DMS153 treated with DMSO at 0.1 percent for 48 hours (cell line): ENCODE measurements around the gene NRROS.
A peak's percentile ranks its signal among the peaks of the same experiment; 100 is the strongest.

Source experiments
- DNase-seq: peaks from one replicate; lab custom pipeline; 2025; ENCODE audit not compliant: unreplicated experiment; lab: John Stamatoyannopoulos, UW

Gene NRROS

DNA sequence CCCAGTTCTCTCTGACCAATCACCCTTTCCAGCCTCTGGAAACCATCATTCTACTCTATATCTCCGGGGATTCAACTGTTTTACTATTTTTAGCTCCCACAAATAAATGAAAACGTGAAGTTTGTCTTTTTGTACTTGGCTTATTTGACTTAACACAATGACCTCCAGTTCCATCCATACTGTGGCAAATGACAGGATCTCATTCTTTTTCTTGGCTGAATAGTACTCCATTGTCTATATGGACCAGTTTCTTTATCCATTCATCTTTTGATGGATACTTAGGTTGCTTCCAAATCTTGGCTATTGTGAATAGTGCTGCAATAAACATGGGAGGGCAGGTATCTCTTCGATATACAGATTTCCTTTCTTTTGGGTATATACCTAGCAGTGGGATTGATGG, 34.1 kb downstream of the NRROS start:
- no peak for DNase-seq

DNA sequence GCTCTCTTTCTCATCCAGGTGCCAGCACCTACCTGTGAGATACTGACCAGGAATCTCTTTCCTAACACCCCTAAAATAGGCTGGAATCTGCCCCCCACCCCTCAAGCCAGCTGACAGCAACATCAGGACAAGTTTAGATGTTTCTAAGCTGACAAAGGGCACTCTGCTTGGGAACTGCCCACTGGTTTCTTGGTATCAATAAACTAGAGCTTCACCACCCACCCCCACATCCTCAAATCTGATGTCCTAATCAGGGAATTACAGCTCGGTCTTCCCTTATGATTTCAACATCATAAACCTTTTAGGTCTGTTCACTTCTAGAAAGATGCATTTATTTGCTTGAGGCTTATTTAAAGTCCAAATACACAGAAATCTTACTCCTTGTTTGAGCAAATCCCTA, 37.9 kb downstream of the NRROS start:
- DNase-seq, result no peak

DNA sequence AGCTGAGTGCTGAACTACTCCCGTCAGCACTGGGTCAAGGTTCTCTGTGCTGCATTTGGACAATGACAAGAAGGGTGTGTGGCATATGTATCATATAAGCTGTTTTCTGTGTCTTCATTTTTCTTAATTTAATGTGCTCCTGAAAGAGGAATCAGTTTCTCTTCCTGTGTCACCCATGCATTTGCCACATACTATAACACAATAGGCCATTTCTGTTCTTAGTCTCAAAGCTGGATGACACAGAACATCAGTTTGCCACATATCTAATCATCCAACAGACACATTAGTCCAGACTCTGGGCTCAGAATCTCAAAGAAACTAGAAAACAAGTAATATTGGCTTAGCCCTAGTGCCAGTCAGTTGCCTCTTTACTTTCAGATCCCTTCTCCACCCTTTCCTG, 38.4 kb downstream of the NRROS start:
- no peak for DNase-seq

DNA sequence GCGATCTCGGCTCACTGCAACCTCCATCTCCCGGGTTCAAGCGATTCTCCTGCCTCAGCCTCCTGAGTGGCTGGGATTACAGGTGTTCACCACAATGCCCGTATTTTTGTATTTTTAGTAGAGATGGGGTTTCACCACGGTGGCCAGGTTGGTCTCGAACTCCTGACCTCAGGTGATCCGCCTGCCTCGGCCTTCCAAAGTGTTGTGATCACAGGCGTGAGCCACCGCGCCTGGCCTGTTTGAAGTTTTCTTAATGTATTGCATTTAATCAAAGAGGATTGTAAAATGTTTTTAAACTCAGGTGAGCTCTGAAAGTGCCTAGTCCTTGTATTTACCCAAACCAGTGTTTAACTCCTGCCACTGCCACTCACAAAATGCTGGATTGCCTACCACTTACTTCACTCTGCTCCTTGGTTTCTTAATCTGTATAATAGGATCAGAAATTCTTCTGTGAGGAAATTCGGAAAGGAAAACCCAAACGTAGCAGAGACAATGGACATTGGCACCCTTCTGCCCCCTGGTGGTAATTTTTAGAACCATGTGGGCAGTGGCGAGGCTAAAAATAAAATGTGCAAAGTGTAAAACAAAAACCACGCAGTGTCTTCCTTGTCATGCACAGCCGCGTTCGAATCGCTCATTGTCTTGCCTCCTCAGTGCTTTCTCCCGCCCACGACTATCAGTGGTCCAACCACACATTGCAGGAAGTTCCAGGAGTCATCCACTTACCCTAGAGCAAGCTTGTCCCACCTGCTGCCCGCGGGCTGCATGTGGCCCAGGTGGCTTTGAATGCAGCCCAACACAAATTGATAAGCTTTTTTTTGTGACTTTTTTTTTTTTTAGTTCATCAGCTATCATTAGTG, 45.3 kb downstream of the NRROS start:
- peak; percentile 33 for DNase-seq

DNA sequence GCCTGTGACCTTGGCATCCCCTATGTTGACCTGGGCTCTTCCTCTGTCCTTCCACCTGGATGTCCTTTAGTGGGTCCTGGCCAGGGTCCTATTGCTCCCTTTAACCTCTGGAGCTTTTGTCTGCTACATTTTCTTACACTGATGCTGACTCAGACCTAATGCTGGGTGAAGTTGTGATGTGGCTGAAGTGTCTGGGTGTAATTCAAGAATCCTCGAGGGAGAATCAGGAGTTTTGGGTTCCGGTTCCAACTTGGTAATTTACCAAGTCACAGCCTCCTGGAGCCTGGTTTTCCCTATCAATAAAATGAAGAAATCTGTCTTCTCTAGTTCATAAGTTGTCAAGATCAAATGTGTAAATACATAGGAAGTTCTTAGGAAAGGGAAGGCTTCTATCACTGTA, 46.9 kb downstream of the NRROS start:
- no peak for DNase-seq

DNA sequence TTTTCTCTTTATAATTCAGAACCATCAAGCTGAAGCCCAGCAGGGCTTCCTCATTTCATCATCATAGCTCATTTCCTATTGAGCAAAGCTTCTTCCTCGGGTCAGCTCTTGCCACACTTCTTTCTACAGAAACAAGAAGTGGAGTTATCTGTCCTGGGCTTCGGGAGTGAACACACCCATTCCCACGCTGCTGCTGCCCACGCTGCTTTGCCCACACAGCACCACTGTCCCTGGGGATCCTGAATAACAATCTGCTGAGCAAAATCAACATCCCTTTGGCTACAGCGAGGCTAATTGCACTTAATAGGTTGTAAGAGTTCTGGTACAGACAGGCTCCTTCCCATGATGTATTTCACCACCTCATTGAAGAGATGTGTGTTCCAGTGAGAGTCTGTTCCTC, 48.9 kb downstream of the NRROS start:
- no peak for DNase-seq

DNA sequence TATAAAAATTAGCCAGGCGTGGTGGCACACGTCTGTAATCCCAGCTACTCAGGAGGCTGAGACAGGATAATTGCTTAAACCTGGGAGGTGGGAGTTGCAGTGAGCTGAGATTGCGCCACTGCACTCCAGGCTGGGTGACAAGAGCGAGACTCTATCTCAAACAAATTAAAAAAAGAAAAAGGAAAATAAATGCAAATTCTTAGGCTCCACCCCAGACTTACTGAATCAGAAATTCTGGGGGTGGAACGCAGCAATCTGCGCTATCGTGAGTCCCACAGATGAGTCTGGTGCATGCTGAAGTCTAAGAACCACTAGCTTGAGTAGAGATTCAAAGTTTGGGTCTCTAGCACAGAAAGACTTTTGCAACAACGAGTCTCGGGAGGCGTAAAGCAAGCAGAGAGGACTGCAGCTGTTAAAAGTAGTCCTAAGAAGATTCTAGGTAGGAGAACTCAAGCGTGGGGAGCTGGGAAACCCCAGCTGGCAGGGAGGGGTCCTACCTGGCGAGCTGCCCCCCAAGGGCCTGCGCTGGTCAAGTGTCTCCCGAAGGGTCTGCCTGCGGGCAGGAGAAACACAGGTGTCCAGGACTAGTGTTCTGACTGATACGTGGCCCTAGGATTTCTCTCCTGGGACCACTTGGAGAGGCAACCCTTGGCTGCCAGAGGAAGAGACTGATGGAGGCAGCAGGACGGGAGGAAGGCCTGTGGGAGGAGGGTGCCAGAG, 50.6 kb downstream of the NRROS start:
- no peak for DNase-seq

DNA sequence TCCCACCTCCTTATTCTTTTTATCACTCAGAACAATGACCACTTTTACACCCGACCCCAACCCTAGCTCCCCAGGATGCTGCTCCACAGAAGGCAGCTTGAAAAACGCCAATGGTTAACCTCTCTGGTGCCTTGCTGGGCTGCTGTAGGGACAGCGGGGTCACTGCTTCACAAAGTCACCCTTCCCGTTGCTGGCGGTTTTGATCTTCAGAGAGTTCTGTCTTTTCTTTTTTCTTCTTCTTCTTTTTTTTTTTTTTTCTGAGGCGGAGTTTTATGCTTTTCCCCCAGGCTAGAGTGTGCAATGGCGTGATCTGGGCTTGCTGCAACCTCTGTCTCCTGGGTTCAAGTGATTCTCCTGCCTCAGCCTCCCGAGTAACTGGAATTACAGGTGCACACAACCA, 51.9 kb downstream of the NRROS start:
- DNase-seq, result no peak

DNA sequence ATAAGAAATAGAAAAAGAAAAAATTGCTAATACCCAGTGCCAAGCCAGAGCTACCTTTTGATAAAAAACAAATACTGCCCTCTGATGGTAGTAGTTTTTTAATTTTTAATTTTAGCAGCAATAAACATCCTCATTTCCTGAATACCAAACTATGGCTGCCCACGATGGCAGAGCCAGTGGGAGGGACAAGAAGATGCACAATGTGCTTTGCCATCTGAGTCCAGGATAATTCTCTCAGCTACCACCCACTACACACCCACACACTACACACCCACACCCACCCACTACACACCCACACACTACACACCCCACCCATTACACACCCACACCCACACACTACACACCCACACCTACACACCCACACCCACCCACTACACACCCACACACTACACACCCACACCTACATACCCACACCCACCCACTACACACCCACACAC, 54.7 kb downstream of the NRROS start:
- no peak for DNase-seq

DNA sequence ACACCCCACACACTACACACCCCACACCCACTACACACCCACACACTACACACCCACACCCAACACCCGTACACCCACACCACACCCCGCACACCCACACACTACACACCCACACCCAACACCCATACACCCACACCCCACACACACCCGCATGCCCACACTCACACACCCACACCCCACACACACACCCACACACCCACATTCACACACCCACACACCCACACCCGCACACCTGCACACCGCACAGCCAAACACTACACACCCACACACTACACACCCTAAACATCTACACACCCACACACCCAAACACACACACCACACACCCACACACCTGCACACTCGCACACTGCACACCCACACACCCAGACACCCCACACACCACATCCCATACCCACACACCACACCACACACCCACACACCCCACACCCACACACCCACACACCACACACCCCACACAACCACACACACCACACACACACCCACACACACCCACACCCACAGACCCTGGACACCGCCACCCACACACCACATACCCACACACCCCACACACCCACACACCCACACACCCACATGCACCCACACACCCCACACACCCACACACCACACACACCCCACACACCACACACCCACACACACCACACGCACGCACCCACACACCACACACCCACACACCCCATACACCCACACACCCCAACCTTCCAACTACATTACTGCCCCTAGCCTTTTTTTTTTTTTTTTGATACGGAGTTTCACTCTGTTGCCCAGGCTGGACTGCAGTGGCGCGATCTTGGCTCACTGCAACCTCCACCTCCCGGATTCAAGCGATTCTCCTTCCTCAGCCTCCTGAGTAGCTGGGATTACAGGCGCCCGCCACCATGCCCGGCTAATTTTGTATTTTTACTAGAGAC, 55.7 kb downstream of the NRROS start:
- no peak for DNase-seq

DNA sequence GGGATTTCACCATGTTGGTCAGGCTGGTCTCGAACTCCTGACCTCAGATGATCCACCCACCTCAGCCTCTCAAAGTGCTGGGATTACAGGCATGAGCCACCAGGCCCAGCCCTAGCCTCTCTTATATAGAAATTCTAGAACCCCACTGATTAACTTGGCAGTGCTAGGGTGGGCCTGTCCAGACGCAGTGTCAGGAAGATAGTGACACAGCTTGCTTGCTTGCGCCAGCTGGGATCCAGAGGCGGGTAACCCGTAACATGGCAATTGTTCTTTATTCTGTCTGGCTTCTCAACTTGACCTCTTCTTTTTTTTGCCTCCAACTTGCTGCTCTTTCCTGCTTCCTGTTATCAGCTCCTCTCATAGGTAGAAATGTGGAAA, 56.3 kb downstream of the NRROS start:
- no peak for DNase-seq

DNA sequence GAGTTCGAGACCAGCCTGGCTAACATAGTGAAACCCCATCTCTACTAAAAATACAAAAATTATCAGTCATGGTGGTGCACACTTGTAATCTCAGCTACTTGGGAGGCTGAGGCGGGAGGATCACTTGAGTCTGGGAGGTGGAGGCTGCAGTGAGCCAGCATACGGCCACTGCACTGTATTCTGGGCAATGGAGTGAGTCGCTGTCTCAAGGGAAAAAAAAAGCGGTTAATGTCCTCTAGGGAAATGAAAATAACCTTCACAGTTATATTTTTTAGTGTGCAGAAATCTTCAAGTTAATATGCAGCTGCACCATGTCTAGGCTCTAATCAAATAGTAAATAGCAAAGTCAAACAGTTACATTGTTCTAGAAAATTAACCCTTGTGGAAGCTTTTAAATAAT, 57.8 kb downstream of the NRROS start:
- no peak for DNase-seq

DNA sequence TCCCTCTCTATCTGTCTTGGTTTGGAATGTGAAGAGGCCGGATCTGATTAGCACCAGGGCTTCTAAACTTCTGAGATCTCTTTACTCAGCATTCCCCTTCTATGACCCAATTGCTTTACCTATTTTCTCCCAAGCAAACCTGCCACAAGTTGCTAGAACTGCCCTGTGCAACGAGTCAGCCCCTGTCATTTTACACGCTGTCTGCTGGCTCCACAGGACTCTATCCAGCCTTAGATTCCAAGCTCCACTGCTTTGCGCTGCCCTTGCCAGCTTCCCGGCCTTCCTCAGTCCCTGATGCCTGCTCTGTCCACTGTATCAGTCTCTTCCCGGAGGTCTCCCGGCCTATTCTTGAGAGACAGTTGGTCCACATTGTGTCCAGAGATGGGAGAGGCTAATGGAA, 60.3 kb downstream of the NRROS start:
- no peak for DNase-seq

DNA sequence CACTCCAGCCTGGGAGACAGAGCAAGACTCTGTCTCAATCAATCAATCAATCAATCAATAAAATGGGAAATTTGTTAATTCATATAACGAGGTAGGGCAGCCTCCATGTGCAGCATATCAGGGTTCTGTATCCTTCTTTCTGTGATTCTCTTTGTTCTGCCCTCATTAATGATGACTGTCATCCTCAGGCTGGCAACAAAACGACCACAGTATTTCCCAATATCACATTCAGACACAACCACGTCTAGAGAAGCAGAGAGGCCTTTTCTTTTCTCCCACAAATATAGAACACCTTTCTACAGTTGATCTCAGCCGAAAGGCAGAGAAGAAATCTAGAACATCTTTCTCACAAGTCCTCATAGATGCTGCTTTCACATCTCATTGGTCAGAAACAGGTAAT, 61.3 kb downstream of the NRROS start:
- DNase-seq, result no peak

DNA sequence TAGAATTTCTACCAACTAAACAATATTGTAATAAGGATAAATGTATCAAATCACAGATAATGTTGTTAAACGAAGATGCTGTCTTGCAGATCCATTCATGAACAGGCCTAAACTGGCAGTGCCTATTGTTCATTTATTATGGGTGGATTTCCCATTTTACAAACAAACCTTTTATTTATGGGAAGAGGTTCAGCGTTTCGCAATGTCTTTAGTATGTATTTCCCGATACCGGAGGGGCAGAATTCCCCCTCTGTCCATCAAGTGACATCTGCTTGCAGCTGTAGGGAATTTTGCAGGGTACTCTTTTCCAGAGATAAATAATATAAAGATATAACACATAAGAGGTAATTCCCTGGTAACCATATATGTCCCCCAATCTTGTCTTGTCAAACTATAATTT, 66.8 kb downstream of the NRROS start:
- DNase-seq, result no peak

DNA sequence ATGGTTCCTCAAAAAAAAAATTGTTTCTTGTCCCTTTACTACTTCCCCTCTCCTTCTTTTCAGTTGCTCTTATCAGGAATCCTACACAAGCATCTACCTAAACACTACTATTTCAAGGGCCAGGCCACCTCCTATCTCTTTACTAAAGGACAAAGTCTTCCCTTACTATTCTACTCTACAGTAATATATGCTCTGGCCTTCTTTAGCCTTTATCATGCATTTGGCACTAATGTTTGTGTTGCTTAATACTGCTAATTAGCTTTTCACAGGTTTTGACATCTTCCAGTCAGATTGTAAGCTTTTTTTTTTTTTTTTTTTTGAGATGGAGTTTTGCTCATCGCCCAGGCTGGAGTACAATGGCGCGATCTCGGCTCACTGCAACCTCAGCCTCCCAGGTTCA, 67.2 kb downstream of the NRROS start:
- DNase-seq, result no peak

DNA sequence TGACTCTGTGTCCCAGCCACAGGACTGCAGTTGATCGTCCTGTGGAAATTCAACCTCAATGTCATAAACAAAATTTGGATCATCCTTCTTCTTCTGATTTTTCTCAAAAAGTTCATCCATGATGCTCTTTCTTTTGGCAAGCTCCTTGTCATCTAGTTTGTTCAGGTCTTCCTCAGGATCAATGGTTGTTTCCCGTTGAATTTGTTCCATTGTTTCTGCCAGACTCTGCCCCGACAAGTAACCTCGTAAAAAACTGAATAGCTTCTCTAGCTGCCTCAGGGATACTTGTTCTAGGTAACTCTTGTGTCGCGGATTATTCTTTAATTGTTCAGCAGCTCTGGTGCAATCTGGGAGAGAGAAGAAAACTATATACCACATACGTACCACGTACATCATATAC, 68.1 kb downstream of the NRROS start:
- DNase-seq, result no peak

DNA sequence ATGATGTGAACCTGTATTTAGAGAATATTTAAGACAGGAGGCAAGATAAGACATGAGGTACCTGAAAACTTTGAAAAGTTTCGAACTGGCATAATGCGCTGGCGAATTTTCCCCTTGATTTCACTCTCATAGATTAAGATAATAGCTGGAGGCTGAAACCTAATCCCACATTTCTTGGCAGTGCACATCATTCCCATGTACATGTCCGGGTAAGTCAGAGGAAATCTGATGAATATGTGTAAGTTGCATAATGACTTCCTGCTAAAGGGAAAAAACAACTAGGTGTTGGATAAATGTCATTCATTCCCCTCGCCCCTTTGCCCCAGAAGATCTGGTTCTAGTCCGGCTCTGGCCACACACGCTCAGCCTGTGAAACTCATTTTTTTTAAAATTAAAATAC, 69.0 kb downstream of the NRROS start:
- DNase-seq, result no peak
